RCC 7860 (cell line): ENCODE measurements around the gene TNFSF13.

Experiments
- DNase-seq: peaks from one replicate; pipeline ENCODE4 v3.0.0-alpha.2; 2015; ENCODE audit warnings: low spot score
- FAIRE-seq: peaks from 2 replicates; lab custom pipeline; 2012; peaks lifted over from hg19 to GRCh38; lab: Jason Lieb, UNC

TNFSF13 gene

GRCh38 chr17:7558544-7559319, at the start of gene TNFSF13:
Gene TNFSF13 (plus strand): TSS chr17:7558750. CDS start chr17:7559040, 290 bp downstream.
- no peak for DNase-seq
- no peak for FAIRE-seq

GRCh38 chr17:7508846-7509245, 49.7 kb upstream of the TNFSF13 start:
- no peak for FAIRE-seq
- no peak for DNase-seq

GRCh38 chr17:7509937-7510336, 48.6 kb upstream of the TNFSF13 start:
- no peak for FAIRE-seq
- no peak for DNase-seq

GRCh38 chr17:7511108-7511507, 47.4 kb upstream of the TNFSF13 start:
- no peak for FAIRE-seq
- no peak for DNase-seq

GRCh38 chr17:7512105-7512504, 46.4 kb upstream of the TNFSF13 start:
- FAIRE-seq (no peak), DNase-seq (no peak)

- FAIRE-seq (no peak), DNase-seq (no peak)
These were observed 45.6 kb upstream of the TNFSF13 start for GRCh38 chr17:7512824-7513540.

GRCh38 chr17:7513850-7514419, 44.6 kb upstream of the TNFSF13 start:
- DNase-seq (no peak), FAIRE-seq (no peak)

- DNase-seq: no peak
- no peak for FAIRE-seq
These were observed 42.5 kb upstream of the TNFSF13 start for GRCh38 chr17:7515911-7516610.

- DNase-seq: no peak
- FAIRE-seq: no peak
These were observed 35.5 kb upstream of the TNFSF13 start for GRCh38 chr17:7523033-7523432.

GRCh38 chr17:7528842-7529241, 29.7 kb upstream of the TNFSF13 start:
- DNase-seq (no peak), FAIRE-seq (no peak)

- FAIRE-seq (peak; percentile 71), DNase-seq (no peak)
These were observed 28.3 kb upstream of the TNFSF13 start for GRCh38 chr17:7530023-7530900.

GRCh38 chr17:7538050-7538449, 20.5 kb upstream of the TNFSF13 start:
- DNase-seq (no peak), FAIRE-seq (no peak)

GRCh38 chr17:7538891-7539545, 19.5 kb upstream of the TNFSF13 start:
- no peak for FAIRE-seq

GRCh38 chr17:7541074-7541621, 17.4 kb upstream of the TNFSF13 start:
- no peak for DNase-seq
- FAIRE-seq: no peak

More at GRCh38 chr17:7538891-7539545, 19.5 kb upstream of the TNFSF13 start:
- DNase-seq: no peak

- no peak for DNase-seq
- FAIRE-seq: no peak
These were observed 13.6 kb upstream of the TNFSF13 start for GRCh38 chr17:7544911-7545310.

- no peak for FAIRE-seq
- DNase-seq: no peak
These were observed 9.8 kb upstream of the TNFSF13 start, which contains the start of gene TNFSF12 for GRCh38 chr17:7548585-7549400. Gene TNFSF12 (plus strand): TSS chr17:7549058. CDS start chr17:7549154, 96 bp downstream.

GRCh38 chr17:7549401-7550055, 9.0 kb upstream of the TNFSF13 start:
- DNase-seq: no peak
- no peak for FAIRE-seq

GRCh38 chr17:7550344-7550743, 8.2 kb upstream of the TNFSF13 start:
- FAIRE-seq (no peak), DNase-seq (no peak)
